ENCODE data around the gene GGT1.

DNA sequence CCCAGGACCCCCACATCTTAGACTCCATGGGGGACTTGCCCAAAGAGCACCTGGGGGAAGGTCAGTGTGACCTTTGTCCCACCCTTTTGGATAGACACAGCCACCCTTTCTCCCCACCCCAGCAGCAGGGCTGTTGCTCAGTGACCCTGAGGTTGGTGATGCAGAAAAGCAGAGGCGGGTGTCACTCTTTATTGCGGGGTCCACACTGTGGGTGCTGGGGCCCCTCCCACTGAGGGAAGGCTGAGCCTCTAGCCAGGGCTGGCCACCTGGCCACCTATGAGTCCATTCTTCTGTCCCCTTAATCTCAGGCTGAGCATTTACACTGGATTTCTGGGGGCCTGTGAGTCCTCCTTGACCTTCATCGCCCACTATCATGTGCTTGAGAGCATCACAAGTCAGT lies 17.5 kb upstream of the GGT1 start:
- no peak for TF ChIP-seq POLR2A (IDR thresholded peaks at IDR 0.05)
- TF ChIP-seq, protein P1, sequence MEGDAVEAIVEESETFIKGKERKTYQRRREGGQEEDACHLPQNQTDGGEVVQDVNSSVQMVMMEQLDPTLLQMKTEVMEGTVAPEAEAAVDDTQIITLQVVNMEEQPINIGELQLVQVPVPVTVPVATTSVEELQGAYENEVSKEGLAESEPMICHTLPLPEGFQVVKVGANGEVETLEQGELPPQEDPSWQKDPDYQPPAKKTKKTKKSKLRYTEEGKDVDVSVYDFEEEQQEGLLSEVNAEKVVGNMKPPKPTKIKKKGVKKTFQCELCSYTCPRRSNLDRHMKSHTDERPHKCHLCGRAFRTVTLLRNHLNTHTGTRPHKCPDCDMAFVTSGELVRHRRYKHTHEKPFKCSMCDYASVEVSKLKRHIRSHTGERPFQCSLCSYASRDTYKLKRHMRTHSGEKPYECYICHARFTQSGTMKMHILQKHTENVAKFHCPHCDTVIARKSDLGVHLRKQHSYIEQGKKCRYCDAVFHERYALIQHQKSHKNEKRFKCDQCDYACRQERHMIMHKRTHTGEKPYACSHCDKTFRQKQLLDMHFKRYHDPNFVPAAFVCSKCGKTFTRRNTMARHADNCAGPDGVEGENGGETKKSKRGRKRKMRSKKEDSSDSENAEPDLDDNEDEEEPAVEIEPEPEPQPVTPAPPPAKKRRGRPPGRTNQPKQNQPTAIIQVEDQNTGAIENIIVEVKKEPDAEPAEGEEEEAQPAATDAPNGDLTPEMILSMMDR (IDR thresholded peaks at IDR 0.05) = no peak
- TF ChIP-seq EP300 (IDR thresholded peaks at IDR 0.05) = no peak
